Fibroblast of peridontal ligament (primary cell): ENCODE measurements around the gene NFYC.

Experiments
- DNase-seq: peaks from one replicate; pipeline ENCODE4 v3.0.0-alpha.2; 2010; ENCODE audit errors: extremely low read depth

Gene NFYC

DNA sequence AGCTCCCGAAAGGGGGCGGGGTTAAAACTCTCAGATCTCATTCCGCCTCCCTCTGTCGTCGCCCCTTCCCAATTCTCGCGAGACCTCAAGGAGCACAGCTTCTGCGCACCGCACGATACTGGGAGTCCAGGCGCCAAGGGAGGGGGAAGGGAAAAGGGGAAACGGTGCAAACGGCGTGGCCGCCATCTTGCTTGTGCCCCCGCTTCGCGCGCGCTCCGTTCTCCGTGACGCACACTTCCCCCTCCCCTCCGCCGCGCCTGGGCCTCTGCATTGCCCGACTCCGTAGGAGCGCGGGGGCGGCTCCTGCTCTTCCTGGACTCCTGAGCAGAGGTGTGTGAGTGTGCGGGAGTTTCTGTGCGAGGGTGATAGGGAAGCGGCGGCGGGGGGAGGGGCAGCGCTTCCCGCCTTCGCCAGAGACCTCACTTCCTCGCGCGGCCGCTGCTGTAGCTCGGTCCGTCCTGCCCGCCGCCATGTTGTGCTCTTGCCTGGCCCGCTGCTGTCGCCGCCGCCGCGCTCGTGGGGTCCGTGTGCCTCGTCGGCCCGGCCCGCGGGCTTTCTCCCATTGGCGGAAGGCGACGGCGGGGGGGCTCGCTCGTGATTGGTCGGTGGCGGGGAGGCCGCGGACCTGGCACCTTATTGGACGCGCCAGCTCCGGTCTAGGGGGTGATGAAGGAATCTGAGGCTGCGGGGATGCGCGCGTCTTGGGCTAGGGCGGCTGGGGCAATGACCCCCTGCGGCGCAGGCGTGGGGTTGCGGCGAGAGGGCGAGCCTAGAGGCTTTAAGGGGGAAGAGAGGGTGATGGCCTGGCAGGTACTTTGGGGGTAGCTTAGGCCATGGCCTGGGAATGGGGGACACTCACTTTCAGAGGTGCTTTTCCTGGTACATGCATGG lies at the start of gene NFYC:
TSS of gene NFYC (plus strand) at position 167 of the 891 bp plus-strand sequence. CDS start 47,140 bp downstream, outside the sequence.
- peak; percentile 99 for DNase-seq

DNA sequence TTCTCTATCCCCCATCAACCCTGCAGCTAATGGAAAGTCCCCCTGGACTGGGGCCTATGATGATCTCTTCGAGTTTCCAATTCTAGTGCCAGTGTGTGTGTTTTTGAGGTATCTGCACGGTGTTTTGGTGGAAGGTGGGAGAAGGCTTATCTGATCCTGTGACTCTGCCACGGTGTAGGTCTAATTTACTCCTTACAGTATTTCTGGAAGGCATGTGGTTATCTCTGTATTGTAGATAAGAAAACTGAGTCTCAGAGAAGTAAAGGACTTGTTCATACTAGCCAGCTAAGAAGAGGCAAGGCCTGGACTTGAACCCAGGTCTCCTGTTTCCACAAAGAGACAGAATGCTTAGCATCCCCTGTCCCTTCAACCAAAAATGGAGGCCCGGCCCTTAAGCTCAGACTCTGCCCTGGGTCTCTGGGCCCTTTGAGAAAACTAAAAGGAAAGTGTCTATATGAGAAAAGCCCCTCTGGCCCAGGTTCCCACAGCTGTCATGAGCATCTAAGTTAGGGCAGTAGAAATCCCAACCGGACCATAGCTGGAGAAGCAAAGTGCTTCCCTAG lies 46.3 kb upstream of the NFYC start:
- DNase-seq: no peak

DNA sequence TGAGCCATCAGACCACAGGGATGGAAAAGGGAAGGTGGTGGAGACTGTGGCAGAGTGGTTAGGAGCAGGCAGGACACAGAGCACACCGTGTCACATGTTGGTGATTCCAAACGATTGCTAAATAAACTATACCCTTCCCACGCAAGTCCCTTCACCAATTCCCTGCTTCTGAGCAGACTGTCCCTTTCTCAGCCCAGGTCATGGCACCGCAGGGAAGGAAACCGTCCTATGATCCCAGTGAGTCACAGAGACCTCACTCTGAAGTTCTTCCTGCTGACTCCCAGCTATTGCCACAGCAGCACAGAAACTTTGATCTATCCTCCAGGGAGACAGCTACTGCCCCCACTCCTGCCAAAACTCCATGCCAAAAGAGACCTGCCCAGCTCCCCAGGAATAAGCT lies 45.2 kb upstream of the NFYC start:
- no peak for DNase-seq

DNA sequence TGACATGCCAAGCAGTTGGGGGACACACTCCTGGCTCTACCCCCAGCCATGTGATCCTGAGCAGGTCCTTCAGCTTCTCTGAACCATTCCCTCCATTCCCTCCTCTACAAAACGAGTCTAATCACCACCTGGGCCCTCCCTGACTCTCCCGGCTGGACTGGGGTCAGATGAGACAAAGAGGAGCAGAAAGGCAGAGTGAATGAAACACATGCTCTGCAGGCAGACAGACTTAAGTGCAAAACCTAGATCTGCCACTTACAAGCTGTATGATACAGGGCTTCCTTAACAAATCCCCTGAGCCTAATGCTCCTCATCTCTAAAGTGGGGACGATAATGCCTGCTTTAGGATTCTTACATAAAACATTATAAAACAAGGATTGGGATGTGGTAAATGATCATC lies 43.3 kb upstream of the NFYC start:
- DNase-seq: no peak

DNA sequence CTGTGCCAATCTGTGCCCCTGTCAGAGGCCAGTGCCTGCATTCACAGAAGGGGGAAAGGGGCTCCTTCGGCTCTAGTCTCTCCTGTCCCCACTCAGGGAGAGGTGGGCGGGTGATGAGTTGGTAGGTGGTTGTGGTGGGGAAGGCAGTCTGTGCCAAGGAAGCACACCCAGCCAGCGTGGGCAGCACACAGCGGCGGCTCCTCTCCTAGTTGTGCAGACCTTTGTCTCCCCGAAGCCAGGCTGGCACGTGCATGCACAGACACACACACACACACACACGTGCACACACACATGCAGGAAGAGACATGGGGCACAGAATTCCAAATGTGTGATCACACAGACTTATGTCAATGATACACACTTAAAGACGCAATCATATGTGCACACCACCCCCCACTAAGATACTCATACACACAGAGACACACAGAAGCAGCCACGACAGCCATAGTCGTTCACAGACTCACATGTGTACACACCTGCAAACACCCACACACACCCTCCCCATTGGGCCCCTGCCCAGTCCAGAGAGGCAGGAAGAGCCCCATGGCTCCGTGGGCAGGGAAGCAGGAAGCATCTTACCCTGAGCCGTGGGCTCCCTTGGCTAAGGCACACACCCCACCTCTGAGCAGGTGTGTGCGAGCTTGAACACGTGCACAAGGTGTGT lies 42.4 kb upstream of the NFYC start:
- no peak for DNase-seq

DNA sequence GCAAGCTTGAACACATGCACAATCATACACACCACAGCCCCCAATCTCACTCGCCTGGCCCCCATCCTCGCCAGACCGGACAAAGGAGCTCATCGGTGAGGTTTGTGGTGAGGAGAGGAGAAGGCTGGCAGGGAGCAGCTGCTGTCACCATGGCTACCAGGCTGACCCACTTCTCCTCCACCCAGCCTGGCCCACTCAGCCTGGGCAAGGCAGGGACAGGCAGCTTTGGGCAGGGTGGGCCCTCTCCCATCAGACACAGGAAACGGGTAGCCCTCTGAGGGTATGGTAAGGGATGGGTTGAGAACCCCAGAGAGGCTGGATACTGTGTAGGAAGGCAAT lies 41.9 kb upstream of the NFYC start:
- DNase-seq: no peak

DNA sequence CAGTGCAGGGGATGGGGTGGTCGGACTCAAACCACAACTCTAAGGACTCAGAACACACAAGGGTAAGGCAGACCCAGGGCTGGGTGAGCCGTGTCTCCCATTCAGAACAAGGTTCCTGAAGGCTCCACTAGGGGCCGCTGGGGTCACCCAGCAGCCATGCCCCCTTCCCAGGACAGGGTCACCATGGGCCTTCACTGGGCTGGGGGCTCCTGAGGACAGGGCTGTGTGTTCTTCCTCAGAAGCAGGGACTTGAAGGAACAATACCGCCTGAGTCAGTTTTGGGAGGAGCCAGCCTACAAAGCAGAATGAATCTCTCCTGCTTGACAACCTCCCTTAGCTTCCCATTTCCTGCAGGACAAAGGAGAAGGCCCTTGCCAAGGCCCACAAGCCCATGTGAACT lies 41.4 kb upstream of the NFYC start:
- DNase-seq: no peak

DNA sequence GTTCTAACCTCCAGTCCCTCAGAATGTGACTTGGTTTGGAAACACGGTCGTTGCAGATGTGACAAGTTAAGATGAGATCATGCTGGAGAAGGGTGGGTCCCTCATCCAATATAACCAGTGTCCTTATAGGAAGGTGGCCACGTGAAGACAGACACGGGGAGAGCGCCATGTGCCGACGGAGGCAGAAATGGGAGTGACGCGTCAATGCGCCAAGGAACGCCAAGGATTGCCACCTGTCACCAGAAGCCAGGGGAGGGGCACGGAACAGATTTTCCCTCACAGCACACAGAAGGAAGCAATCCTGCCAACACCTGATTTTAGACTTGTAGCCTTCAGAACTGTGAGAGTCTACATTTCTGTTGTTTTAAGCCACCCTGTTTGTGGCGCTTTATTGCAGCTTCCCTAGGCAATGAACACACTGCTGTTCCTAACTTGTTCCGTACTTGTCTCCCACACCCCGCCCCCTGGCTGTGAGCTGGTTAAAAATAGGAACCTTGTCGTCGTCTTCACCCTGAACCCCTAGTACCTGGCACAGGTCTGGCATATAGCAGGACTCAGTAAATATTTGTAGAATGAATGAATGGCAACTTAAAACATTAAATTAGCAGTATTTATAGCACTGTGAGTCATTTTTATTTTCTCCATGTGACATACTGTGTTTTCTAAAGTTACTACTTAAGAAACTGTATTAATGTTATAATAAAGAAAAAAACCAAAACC lies 40.2 kb upstream of the NFYC start:
- no peak for DNase-seq

DNA sequence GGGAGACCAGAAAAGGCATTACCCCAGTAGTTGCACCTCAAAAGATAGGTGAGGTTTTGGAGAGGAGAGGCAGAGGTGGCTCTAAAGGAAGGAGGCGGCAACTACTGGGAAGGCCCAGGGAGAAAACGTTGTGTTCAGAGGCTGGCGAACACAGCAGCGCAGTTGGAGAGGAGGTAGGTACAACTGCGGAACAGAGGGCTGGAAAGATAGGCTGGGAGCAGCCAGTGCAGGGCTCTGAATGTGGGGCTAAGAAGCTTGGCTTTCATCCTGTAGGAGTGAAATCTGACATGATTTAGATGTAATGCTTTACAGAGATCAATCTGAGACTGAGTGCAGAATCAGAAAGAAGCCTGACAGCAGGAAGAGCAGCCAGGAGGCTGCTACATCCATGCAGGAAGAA lies 39.0 kb upstream of the NFYC start:
- no peak for DNase-seq

DNA sequence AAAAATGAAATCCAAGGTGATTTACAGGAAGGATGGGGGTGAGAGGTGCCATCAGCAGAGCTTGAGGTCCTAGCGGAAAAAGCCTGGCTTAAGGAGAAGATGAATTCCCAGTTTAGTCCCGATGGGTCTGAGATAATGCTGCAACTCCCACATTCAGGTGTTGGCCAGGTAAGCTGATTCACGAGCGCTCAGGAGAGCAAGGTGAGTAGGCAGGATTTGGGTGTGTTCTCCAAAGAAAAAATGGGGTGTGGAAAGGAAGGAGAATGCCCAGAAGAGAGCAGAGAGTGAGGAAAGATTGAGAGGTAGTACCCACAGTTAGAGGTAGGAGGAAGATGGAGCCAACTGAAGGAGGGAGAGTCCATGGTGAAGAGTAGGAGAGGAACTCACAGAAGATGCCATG lies 38.5 kb upstream of the NFYC start:
- no peak for DNase-seq

DNA sequence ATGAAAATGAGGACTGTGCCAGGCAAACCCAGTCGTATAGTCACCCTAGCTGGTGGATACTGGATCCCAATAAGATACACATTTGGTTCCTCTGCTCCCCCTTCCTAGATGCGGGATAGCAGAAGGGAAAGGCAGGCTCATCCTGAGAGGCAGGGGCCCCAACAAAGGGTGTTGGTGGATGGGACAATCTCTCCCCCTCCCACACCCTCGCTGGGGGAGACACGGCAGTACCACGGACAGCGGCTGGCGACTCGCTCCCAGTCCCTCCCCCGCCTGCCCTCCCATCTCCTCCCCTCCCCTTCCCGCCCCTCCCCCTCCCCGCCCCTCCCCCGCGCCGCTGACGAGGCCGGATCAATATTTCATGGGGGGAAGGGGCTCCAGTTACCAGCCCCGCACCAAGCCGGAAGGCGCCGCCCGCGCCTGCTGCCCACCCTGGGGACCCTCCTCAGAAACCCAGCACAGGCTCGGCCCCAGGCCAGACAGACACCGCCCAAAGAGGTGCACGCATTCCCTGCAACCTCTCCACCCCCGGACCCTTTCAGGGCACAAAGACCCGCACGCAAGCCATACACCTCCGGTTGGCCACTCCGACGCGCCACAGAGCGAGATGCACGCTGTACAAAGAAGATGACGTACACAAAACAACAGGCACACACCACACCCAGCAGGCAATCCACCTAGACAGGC lies 37.5 kb upstream of the NFYC start:
- no peak for DNase-seq

DNA sequence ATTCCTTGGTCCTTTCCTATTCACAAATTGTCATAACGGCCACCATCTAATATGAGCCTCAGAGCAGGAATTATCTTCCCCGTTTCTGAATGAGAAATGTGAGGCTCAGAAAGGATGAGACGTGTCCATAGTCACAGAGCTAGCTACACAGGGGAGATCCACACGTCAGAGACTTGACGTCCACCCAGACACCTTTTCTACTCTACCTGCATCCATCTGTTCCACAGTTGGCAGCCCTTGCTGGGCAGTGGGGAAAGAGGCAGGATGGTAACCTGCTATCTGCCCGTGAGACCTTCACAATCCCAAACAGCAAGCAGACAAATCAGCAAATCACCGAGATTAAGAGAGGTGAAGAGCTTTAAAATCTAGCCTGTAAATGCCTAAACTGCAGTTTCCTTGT lies 34.5 kb upstream of the NFYC start:
- DNase-seq: no peak

DNA sequence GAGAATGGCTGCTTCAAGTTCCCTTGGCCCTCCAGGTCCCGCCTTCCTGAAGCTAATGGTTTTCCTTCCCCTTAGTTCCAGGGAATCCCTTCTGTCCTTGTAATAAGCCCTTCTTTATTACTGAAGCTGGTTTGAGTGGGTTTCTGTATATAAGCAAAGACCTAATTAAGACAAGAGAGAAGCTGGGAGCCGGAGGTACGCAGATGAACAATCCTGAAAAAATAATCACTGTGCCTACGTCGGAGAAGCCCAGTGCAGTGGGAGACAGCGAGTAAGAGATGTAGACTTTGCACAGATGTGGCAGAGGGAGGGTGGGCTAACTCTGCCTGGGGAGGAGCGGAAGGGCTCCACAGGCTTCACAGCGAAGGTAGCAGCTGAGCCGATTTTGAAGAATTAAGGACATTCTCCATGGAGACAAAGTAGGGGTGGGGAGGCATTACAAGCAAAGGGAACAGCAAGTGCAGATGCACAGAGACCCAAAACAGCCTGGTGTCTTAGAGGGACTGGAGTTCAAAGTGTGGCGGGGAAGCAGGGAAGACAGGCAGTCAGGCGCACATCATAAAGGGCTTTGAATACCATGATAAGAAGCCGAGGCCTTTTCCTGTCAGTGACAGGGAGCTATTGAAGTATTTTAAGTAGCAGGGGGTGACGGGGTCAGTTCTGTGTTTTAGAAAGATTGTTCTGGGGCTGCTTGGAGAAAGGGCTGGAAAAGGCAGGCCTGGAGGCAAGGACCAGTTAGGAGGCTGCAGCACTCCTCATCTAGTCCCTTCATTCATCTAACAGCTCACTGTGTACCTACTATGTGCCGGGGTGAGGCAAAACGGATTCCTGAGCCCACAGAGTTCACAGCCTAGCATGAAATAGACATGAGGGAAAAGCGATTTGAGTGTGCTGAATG lies 32.5 kb upstream of the NFYC start:
- DNase-seq: no peak

DNA sequence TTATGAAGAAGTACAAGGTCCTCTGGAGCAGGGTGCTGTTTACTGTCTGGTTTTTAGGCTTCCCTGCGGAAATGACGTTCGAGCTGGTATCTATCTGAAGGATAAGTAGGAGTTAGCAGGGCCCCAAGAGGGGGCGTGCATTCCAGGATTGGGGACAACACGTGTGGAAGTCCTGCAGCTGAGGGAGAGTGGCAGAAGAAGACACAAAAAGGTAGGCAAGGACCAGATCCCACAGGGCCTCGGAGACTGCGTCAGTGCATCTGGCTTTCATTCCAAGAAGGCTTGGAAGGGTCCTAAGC lies 31.9 kb upstream of the NFYC start:
- DNase-seq: no peak

DNA sequence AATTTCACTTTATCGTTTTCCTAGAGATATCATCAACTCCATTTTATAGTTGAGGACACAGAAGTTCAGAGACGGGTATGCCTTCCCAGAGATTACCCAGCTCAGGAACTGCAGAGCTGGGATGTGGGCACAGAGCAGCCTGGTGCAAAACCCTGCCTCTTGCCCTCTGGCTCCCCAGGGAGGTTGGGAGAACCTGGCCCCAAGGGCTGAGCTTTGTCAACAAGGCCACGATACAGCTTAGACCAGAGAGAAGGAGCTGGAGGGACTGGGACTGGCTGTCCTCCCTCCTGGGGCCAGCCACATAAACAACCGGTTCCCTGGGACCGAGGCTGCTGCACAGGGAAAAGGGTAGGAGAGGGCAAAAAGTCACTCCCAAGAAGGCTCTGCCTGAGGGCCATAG lies 29.8 kb upstream of the NFYC start:
- DNase-seq: no peak

DNA sequence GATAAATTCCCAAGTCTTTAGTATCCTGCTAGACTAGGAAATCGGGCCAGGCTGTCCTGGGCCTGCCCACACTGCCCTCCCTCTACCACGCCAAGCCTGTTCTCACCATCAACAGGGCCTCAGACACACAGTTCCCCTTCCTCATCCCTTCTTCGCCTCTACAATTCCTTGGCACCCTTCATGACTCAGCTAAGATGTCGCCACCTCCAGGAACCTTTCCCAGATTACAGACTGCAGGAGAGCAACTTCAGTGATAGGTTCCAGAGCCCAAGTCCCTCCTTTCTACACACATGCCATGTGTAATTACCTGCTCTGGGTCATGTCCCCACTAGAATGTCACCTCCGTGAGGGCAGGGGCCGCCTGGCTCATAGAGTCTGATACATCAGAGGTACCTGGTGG lies 29.4 kb upstream of the NFYC start:
- DNase-seq: no peak

DNA sequence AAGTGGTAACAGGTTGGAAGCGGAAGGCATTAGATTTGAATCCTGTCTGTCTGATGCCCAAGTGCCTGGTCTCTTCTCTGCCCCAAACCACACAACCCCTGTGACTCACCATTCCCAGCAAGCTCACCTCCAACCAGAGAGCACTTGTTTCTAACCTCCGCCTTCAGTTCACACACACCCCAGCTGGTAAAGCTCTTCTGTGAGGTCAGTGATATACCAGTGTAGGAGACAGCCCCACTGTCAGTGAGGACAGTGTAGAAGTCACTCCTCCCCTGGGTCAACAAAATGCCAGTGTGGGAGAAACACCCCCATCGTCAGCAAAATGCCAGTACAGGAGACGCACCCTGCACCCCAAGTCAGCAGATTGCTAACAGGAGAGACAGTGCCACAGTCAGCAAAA lies 28.6 kb upstream of the NFYC start:
- DNase-seq: no peak

DNA sequence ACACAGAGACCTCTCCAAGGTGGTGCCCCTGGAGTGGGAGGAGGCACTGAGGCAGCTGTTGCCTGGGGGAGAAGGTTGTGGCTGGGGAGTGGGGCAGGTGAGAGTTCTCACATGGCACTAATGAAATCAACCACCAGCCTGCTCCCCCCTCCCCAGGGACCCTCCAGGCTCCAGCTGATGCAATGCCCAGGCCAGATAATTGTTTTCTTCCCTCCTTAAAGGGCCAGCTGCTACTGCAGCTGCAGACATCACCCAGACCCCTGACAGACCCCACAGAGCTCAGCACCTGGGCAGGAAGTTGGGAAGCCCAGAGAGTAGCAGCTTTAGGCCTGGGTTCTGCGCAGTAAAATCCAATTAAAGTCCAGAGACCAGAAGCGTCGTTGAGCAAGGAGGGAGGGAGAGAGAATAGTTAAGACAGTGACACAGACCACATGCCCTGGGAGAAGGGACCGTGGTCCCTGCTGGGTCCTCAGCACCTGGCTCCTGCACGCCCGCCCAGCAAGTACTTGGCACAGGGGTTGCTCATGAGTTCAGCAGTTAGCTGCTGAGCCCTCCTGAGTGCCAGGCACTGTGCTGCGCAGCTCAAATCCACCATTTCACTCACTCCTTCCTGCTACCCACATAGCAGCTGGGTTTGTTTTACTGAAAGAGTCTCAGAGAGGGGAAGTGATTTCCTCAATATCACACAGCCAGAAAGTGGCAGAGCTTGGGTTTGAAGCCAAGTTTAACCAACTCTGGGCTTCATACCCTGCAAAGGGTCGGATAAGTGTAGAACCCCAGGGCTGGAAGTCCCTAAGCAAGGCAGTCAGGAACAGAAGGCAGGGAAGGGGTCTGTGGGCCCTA lies 28.0 kb upstream of the NFYC start:
- DNase-seq: peak; percentile 9

DNA sequence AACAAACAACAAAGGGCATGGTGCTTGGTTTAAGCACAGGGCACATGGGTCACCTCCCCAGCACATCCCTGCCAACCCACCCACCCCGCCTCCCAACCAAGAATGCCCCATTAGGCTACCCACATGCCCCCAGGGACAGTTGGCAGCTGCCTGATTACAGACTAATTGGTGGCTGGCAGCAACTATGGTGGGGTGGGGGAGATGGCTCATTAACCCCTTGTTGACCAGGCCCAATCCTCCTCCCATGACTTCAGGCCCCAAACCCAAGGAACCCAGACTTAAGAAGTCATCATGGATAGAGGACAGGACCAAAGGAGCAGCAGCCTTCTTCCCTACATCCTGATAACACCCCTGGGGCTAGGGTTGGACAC lies 27.4 kb upstream of the NFYC start:
- no peak for DNase-seq

DNA sequence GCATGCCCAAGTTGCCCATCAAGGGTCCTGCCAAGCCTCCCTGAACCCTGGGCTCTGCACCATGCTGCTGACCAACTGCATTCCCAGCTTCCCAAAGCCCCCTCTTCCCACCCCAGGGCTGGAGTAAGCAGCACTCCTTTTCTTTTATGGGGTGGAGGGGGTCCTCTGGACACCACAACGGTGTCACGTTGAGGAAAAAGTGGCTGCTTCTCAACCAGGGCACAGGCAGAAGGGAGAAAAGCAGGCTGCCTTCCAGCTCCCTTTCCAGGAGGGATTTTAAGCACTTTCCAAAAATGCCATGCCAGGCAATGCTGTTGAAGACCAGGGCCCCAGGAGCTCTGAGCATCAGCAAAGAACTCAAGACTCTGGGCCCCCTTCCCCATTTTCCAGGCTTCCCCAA lies 26.7 kb upstream of the NFYC start:
- no peak for DNase-seq
